Smooth muscle cell (in vitro differentiated cells): ENCODE data around the gene AURKAIP1. TPM values are rescaled to one million over a fixed set of nuclear protein-coding genes. Genes with fewer than 3 reads are reported as not detected.

Experiments used
- DNase-seq: peaks from one replicate; lab custom pipeline; 2025; ENCODE audit not compliant: unreplicated experiment; lab: John Stamatoyannopoulos, UW
- H2AFZ ChIP-seq: fragments of 200-600 bp; sonication (generic); 2 replicates; pipeline ENCODE4 v1.6.0; 2016; ENCODE audit warnings: antibody characterized with exemption, low read depth, mild to moderate bottlenecking
- H3F3A ChIP-seq: fragments of 200-600 bp; sonication (generic); 2 replicates; pipeline ENCODE4 v1.6.0; 2017; ENCODE audit warnings: antibody characterized with exemption, low read depth
- H3K27ac ChIP-seq: fragments of 200-600 bp; sonication (generic); 2 replicates; pipeline ENCODE4 v1.5.1; 2016; ENCODE audit warnings: low read depth, mild to moderate bottlenecking
- H3K27me3 ChIP-seq: fragments of 200-600 bp; sonication (generic); 2 replicates; pipeline ENCODE4 v1.6.1; 2016; ENCODE audit warnings: low read depth, mild to moderate bottlenecking
- H3K36me3 ChIP-seq: fragments of 200-600 bp; sonication (generic); 2 replicates; pipeline ENCODE4 v1.5.1; 2016; ENCODE audit warnings: low read depth
- H3K4me1 ChIP-seq: fragments of 200-600 bp; sonication (generic); 2 replicates; pipeline ENCODE4 v1.5.1; 2016; ENCODE audit warnings: low read depth
- H3K4me2 ChIP-seq: fragments of 200-600 bp; sonication (generic); 2 replicates; pipeline ENCODE4 v1.6.0; 2016; ENCODE audit warnings: mild to moderate bottlenecking
- H3K4me3 ChIP-seq: fragments of 200-600 bp; sonication (generic); 2 replicates; pipeline ENCODE4 v1.5.1; 2016; ENCODE audit warnings: mild to moderate bottlenecking
- H3K79me2 ChIP-seq: fragments of 200-600 bp; sonication (generic); 2 replicates; pipeline ENCODE4 v1.6.0; 2016; ENCODE audit warnings: low read depth, mild to moderate bottlenecking
- H3K9ac ChIP-seq: fragments of 200-600 bp; sonication (generic); 2 replicates; pipeline ENCODE4 v1.6.0; 2016; ENCODE audit warnings: low read depth
- H3K9me3 ChIP-seq: fragments of 200-600 bp; sonication (generic); replicated peaks from 2 replicates; pipeline ENCODE4 v1.5.1; 2016; ENCODE audit warnings: low read depth
- H4K20me1 ChIP-seq: fragments of 200-600 bp; sonication (generic); 2 replicates; pipeline ENCODE4 v1.6.0; 2016; ENCODE audit warnings: low read depth
- WGBS: methylation state at CpG from one replicate; pipeline ENCODE4 v1.1.7; 2016; ENCODE audit warnings: low lambda C conversion rate; 5-methylcytosine and 5-hydroxymethylcytosine counted together
- polyA plus RNA-seq: library from polyadenylated mRNA; unstranded; fragments of >200 nt; fragmentation: Nextera tagmentation; extraction: Ambion mirVana; gene quantifications from 2 replicates; pipeline ENCODE4 v1.2.1, GENCODE V29; 2016
- total RNA-seq: library from RNA; depleted of rRNA; stranded (reverse); fragments of >200 nt; gene quantifications from 2 replicates; pipeline ENCODE4 v1.2.3, GENCODE V29; 2014
- TF ChIP-seq, protein P1 (sequence below): fragments of 200-600 bp; sonication (generic); IDR thresholded peaks from 2 replicates; pipeline ENCODE4 v1.5.1; 2017; ENCODE audit warnings: borderline replicate concordance, mild to moderate bottlenecking, antibody characterized with exemption; ENCODE audit not compliant: insufficient read depth, poor library complexity, severe bottlenecking

AURKAIP1 gene
- total and polyA plus RNA-seq, 2 experiments from 2014 or later, result 60.1 to 214 TPM

DNA sequence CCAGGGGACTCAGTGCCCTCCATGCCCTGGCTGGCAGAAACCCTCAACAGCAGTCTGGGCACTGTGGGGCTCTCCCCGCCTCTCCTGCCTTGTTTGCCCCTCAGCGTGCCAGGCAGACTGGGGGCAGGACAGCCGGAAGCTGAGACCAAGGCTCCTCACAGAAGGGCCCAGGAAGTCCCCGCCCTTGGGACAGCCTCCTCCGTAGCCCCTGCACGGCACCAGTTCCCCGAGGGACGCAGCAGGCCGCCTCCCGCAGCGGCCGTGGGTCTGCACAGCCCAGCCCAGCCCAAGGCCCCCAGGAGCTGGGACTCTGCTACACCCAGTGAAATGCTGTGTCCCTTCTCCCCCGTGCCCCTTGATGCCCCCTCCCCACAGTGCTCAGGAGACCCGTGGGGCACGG lies 46.8 kb downstream of the AURKAIP1 start:
- Histone ChIP-seq H3K9ac (no peak overlapping the region), H3K4me1 (peaks cover 13% of the 10 kb centered on the region), H3K36me3 (no peaks in the 10 kb centered on the region), H4K20me1 (peaks cover 28% of the 10 kb centered on the region), H3K27ac (no peak overlapping the region), H3K4me2 (no peak overlapping the region), H3K4me3 (no peak overlapping the region), H3K79me2 (peaks cover 34% of the 10 kb centered on the region), H3F3A (no peaks in the 10 kb centered on the region), H3K9me3 (no peaks in the 10 kb centered on the region), H2AFZ (no peak overlapping the region), H3K27me3 (no peaks in the 10 kb centered on the region)
- WGBS, result 94% methylated on average over 15 of the region's 15 CpGs
- no peak for DNase-seq
- TF ChIP-seq, protein P1, sequence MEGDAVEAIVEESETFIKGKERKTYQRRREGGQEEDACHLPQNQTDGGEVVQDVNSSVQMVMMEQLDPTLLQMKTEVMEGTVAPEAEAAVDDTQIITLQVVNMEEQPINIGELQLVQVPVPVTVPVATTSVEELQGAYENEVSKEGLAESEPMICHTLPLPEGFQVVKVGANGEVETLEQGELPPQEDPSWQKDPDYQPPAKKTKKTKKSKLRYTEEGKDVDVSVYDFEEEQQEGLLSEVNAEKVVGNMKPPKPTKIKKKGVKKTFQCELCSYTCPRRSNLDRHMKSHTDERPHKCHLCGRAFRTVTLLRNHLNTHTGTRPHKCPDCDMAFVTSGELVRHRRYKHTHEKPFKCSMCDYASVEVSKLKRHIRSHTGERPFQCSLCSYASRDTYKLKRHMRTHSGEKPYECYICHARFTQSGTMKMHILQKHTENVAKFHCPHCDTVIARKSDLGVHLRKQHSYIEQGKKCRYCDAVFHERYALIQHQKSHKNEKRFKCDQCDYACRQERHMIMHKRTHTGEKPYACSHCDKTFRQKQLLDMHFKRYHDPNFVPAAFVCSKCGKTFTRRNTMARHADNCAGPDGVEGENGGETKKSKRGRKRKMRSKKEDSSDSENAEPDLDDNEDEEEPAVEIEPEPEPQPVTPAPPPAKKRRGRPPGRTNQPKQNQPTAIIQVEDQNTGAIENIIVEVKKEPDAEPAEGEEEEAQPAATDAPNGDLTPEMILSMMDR, result no peak

DNA sequence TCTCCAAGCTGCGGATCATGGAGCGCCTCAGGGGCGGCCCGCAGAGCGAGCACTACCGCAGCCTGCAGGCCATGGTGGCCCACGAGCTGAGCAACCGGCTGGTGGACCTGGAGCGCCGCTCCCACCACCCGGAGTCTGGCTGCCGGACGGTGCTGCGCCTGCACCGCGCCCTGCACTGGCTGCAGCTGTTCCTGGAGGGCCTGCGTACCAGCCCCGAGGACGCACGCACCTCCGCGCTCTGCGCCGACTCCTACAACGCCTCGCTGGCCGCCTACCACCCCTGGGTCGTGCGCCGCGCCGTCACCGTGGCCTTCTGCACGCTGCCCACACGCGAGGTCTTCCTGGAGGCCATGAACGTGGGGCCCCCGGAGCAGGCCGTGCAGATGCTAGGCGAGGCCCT lies 47.7 kb downstream of the AURKAIP1 start:
- no peaks in the 10 kb centered on the region for H3K9me3 ChIP-seq
- TF ChIP-seq, protein P1, result no peak
- no peak overlapping the region for H3K27ac ChIP-seq
- peaks cover 42% of the 10 kb centered on the region for H3K79me2 ChIP-seq
- H3K4me1 ChIP-seq, result peaks cover 13% of the 10 kb centered on the region
- WGBS, result 94% methylated on average over 39 of the region's 40 CpGs
- H3K4me2 ChIP-seq, result no peak overlapping the region
- no peaks in the 10 kb centered on the region for H3K27me3 ChIP-seq
- no peak overlapping the region for H2AFZ ChIP-seq
- peaks cover 34% of the 10 kb centered on the region for H4K20me1 ChIP-seq
- no peaks in the 10 kb centered on the region for H3K36me3 ChIP-seq
- no peaks in the 10 kb centered on the region for H3F3A ChIP-seq
- no peak for DNase-seq
- no peak overlapping the region for H3K4me3 ChIP-seq
- H3K9ac ChIP-seq, result no peak overlapping the region

DNA sequence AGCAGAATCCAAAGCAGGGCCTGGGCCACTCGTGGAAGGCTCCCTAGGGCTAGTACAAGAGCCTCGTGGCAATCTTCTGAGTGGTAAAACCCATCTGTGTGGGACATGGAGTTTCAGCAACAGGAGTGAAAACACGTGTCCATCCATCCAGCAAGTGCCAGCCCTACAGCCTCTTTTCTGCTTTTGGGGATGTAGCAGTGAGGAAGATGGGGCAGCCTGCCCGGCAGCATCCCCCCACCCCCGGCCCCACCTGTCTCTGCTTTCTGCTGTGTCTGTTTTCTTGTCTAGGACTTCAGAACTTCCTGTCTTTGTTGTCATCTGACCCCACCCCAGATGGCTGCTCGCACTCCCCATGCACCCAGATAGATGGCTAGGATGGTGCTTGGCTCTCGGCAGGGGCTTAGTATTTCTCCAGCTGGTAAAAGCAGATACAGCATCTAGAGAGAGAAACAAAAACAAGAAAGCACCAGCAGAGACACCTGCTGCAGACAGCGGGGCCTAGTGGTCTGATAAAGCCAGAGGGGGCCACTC lies 48.9 kb downstream of the AURKAIP1 start:
- no peaks in the 10 kb centered on the region for H3K36me3 ChIP-seq
- WGBS, result 90% methylated on average over 8 of the region's 8 CpGs
- H3K4me2 ChIP-seq, result peak overlapping the region; percentile 90
- peaks cover 53% of the 10 kb centered on the region for H3K79me2 ChIP-seq
- H3K27me3 ChIP-seq, result no peaks in the 10 kb centered on the region
- no peaks in the 10 kb centered on the region for H3F3A ChIP-seq
- peak overlapping the region; percentile 95 for H3K9ac ChIP-seq
- no peak overlapping the region for H3K4me3 ChIP-seq
- peaks cover 13% of the 10 kb centered on the region for H3K4me1 ChIP-seq
- H2AFZ ChIP-seq, result no peak overlapping the region
- peaks cover 45% of the 10 kb centered on the region for H4K20me1 ChIP-seq
- no peaks in the 10 kb centered on the region for H3K9me3 ChIP-seq
- DNase-seq, result no peak
- peak overlapping the region; percentile 24 for H3K27ac ChIP-seq
- TF ChIP-seq, protein P1, result no peak

DNA sequence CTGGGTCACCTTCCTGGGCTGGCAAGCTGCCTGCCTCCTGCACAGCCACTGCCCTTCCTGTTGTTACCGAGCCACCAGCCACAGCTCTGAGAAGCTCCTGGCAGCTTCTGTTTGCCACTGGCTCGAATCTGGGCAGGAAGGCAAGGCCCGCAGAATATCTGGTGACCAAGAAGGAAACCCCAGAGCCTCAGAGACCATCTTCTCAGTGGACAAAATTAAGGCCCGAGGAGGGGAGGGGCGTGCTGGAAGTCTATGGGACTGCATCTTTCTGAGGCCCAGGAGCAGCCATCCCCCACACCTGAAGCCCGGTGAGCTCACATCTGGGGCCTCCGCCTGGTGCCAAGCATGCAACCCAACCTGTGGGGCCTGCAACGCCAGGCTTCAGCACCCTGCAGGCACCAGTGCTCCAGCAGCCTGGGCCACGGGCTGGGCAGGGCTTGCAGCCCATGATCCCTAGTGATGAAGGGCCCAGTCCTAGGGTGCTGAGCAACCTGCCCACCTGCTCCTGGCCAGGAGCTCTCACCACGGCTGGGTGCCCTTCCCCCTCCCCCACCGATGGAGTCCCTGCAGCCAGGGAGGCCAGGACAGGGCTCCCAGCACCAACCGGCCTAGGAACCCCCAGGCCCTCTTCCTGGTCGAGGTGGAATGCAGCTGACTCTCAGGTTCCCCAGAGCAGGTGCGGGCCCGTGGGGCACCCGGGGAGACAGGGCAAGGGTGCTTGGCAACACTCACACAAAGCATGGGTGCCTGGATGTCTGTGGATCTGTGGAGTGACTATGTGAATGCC lies 49.5 kb downstream of the AURKAIP1 start:
- Histone ChIP-seq H3K4me1 (peaks cover 7% of the 10 kb centered on the region), H4K20me1 (peaks cover 52% of the 10 kb centered on the region), H3F3A (no peaks in the 10 kb centered on the region), H3K79me2 (peaks cover 60% of the 10 kb centered on the region), H3K4me2 (peak overlapping the region; percentile 90), H3K27ac (peak overlapping the region; percentile 51), H2AFZ (no peak overlapping the region), H3K27me3 (no peaks in the 10 kb centered on the region), H3K4me3 (peak overlapping the region; percentile 93), H3K9me3 (no peaks in the 10 kb centered on the region), H3K36me3 (no peaks in the 10 kb centered on the region), H3K9ac (peak overlapping the region; percentile 95)
- 86% methylated on average over 16 of the region's 16 CpGs for WGBS
- TF ChIP-seq, protein P1, result no peak
- DNase-seq, result no peak
